Stimulated activated CD8-positive, alpha-beta memory T cell treated with anti-CD3 and anti-CD28 coated beads, Interleukin-7, amount 100 ng/mL, for 48 hours (primary cell): Measurements from ENCODE around the gene CHMP6.

ENCODE experiments used
- DNase-seq, 2 donors: peaks; one replicate each; pipeline ENCODE4 v3.0.0-alpha.2; 2020; ENCODE audit warnings: low read depth in 1 of 2; ENCODE audit errors: extremely low read depth in 1 of 2

Gene CHMP6

GRCh38 chr17:81042606-81043005 lies 51.0 kb downstream of the CHMP6 start:
- DNase-seq = no peak

- no peak for DNase-seq
Observed at GRCh38 chr17:81043319-81043724, 51.7 kb downstream of the CHMP6 start.

GRCh38 chr17:81043725-81044427 lies 52.2 kb downstream of the CHMP6 start:
- DNase-seq = no peak

GRCh38 chr17:81044428-81044763 lies 52.8 kb downstream of the CHMP6 start:
- DNase-seq = no peak

- DNase-seq = no peak
Observed at GRCh38 chr17:81044764-81045589, 53.3 kb downstream of the CHMP6 start.

- no peak for DNase-seq
Observed at GRCh38 chr17:81045590-81046095, 54.0 kb downstream of the CHMP6 start.

GRCh38 chr17:81046132-81046769 lies 54.6 kb downstream of the CHMP6 start:
- DNase-seq = no peak

GRCh38 chr17:81046770-81047359 lies 55.2 kb downstream of the CHMP6 start:
- no peak for DNase-seq

GRCh38 chr17:81048827-81049371 lies 57.3 kb downstream of the CHMP6 start:
- DNase-seq = no peak

- DNase-seq = no peak
Observed at GRCh38 chr17:81049372-81049911, 57.8 kb downstream of the CHMP6 start.
